Measurements from ENCODE around the gene CERS3. TPM values are rescaled to one million over a fixed set of nuclear protein-coding genes. Genes with fewer than 3 reads are reported as not detected.

CERS3 gene
- total RNA-seq, 2 experiments from 2014 or later: 1.3 to 1.8 TPM

- H3K27me3 Mint-ChIP-seq: peaks cover 56% of the 10 kb centered on the region
- no peaks in the 10 kb centered on the region for H3K4me1 Mint-ChIP-seq (ENCODE audit: low read depth)
- peaks cover 7% of the 10 kb centered on the region for H3K4me1 ChIP-seq (ENCODE audit: insufficient read depth, low read length)
- peaks cover 21 to 26% of the 10 kb centered on the region in 2 experiments for H3K27me3 ChIP-seq (ENCODE audit: control insufficient read depth in 1 of 2, insufficient read depth in 2 of 2, low read length in 2 of 2)
- H3K4me3 Mint-ChIP-seq: no peak overlapping the region
- no peak overlapping the region for H3K4me3 ChIP-seq (ENCODE audit: low read length)
- intact Hi-C loops (cut with DNase I, micrococcal nuclease): no loop called here
- H3K27ac ChIP-seq (ENCODE audit: low read depth in 1 of 2, low read length in 2 of 2): no peak overlapping the region
- ATAC-seq (ENCODE audit: poor library complexity): no peak
- ChIA-PET POLR2A (no interaction called here), CTCF (no interaction called here)
- peaks cover 4% of the 10 kb centered on the region for H3K36me3 Mint-ChIP-seq (ENCODE audit: low read depth)
- no peaks in the 10 kb centered on the region for H3K36me3 ChIP-seq (ENCODE audit: insufficient read depth, low read length)
- H3K9me3 Mint-ChIP-seq: peaks cover 14% of the 10 kb centered on the region
- peak in 1 of 14 experiments; percentile 7 for DNase-seq
- peaks cover 4 to 5% of the 10 kb centered on the region in 2 experiments for H3K9me3 ChIP-seq (ENCODE audit: control insufficient read depth in 1 of 2, insufficient read depth in 1 of 2, low read length in 2 of 2)
- H3K27ac Mint-ChIP-seq: no peak overlapping the region
- TF ChIP-seq CTCF (IDR thresholded peaks at IDR 0.05): no peak
These were observed 156.0 kb downstream of the CERS3 start for GRCh38 chr15:100372739-100373119.

- H3K4me1 Mint-ChIP-seq (ENCODE audit: low read depth): peaks cover 4% of the 10 kb centered on the region
- ATAC-seq (ENCODE audit: poor library complexity) (no peak), DNase-seq (no peak)
- Histone ChIP-seq H3K36me3 (ENCODE audit: insufficient read depth, low read length) (no peaks in the 10 kb centered on the region), H3K9me3 (ENCODE audit: control insufficient read depth in 1 of 2, insufficient read depth in 1 of 2, low read length in 2 of 2) (peaks cover 0 to 3% of the 10 kb centered on the region in 2 experiments), H3K27me3 (ENCODE audit: control insufficient read depth in 1 of 2, insufficient read depth in 2 of 2, low read length in 2 of 2) (peaks cover 14 to 19% of the 10 kb centered on the region in 2 experiments), H3K4me1 (ENCODE audit: insufficient read depth, low read length) (peaks cover 2% of the 10 kb centered on the region), H3K4me3 (ENCODE audit: low read length) (no peak overlapping the region), H3K27ac (ENCODE audit: low read depth in 1 of 2, low read length in 2 of 2) (no peak overlapping the region)
- no peak overlapping the region for H3K4me3 Mint-ChIP-seq
- CTCF ChIA-PET: no interaction called here
- peaks cover 86% of the 10 kb centered on the region for H3K27me3 Mint-ChIP-seq
- POLR2A ChIA-PET: no interaction called here
- no peak for TF ChIP-seq CTCF (IDR thresholded peaks at IDR 0.05)
- intact Hi-C loops (cut with DNase I, micrococcal nuclease): no loop called here
- H3K9me3 Mint-ChIP-seq: no peaks in the 10 kb centered on the region
- H3K36me3 Mint-ChIP-seq (ENCODE audit: low read depth): no peaks in the 10 kb centered on the region
- no peak overlapping the region for H3K27ac Mint-ChIP-seq
These were observed 173.4 kb downstream of the CERS3 start for GRCh38 chr15:100355342-100355741.

GRCh38 chr15:100353449-100353848 lies 175.3 kb downstream of the CERS3 start:
- intact Hi-C loops (cut with DNase I, micrococcal nuclease): loop anchor here in 1 of 2 experiments (5.0 kb wide), 1 partner anchor 654 kb away; no protein-coding TSS in a partner anchor
- H3K9me3 Mint-ChIP-seq: no peaks in the 10 kb centered on the region
- peaks cover 67% of the 10 kb centered on the region for H3K27me3 Mint-ChIP-seq
- ChIA-PET POLR2A (no interaction called here), CTCF (interaction anchor here (0.9 to 1.2 kb wide), 2 partner anchors 9 to 11 kb away, joined by 3 to 4 read pairs; partner anchors contain the start of gene ADAMTS17)
- H3K36me3 Mint-ChIP-seq (ENCODE audit: low read depth): no peaks in the 10 kb centered on the region
- peaks cover 0 to 3% of the 10 kb centered on the region in 2 experiments for H3K9me3 ChIP-seq (ENCODE audit: control insufficient read depth in 1 of 2, insufficient read depth in 1 of 2, low read length in 2 of 2)
- H3K27ac ChIP-seq (ENCODE audit: low read depth in 1 of 2, low read length in 2 of 2): no peak overlapping the region
- H3K36me3 ChIP-seq (ENCODE audit: insufficient read depth, low read length): no peaks in the 10 kb centered on the region
- no peak for TF ChIP-seq CTCF (IDR thresholded peaks at IDR 0.05)
- no peak overlapping the region for H3K4me3 Mint-ChIP-seq
- no peak overlapping the region for H3K27ac Mint-ChIP-seq
- peaks cover 13% of the 10 kb centered on the region for H3K4me1 Mint-ChIP-seq (ENCODE audit: low read depth)
- ATAC-seq (ENCODE audit: poor library complexity) (no peak), DNase-seq (peak in 1 of 14 experiments; percentile 46)
- peaks cover 14% of the 10 kb centered on the region for H3K4me1 ChIP-seq (ENCODE audit: insufficient read depth, low read length)
- H3K4me3 ChIP-seq (ENCODE audit: low read length): no peak overlapping the region
- H3K27me3 ChIP-seq (ENCODE audit: control insufficient read depth in 1 of 2, insufficient read depth in 2 of 2, low read length in 2 of 2): peaks cover 14 to 19% of the 10 kb centered on the region in 2 experiments
